GM18870 (cell line): ENCODE data around the gene AKAP9.
"Not testable (repeated sequence)": the region's sequence is repeated elsewhere in the genome, so short reads cannot be mapped to it uniquely, and the experiment has no call there.

Experiments
- ATAC-seq: cut with Tn5 transposase; IDR thresholded peaks from one replicate; pipeline ENCODE4 v1.9.1; 2021; ENCODE audit warnings: moderate library complexity; ENCODE audit not compliant: unreplicated experiment

AKAP9 gene

GRCh38 chr7:92057375-92057774 is 116.7 kb downstream of the AKAP9 start:
- ATAC-seq, result no peak

GRCh38 chr7:92058040-92058439 is 117.4 kb downstream of the AKAP9 start:
- ATAC-seq, result no peak

GRCh38 chr7:92058899-92059298 is 118.2 kb downstream of the AKAP9 start:
- no peak for ATAC-seq

- ATAC-seq, result no peak
These were observed 120.5 kb downstream of the AKAP9 start for GRCh38 chr7:92061154-92061553.

- no peak for ATAC-seq
These were observed 123.9 kb downstream of the AKAP9 start for GRCh38 chr7:92064438-92065029.

- ATAC-seq, result no peak
These were observed 130.4 kb downstream of the AKAP9 start for GRCh38 chr7:92071032-92071431.

- no peak for ATAC-seq
These were observed 131.5 kb downstream of the AKAP9 start for GRCh38 chr7:92072121-92072520.

- no peak for ATAC-seq
These were observed 132.0 kb downstream of the AKAP9 start for GRCh38 chr7:92072708-92073107.

- ATAC-seq, result peak; percentile 88
These were observed 134.9 kb downstream of the AKAP9 start for GRCh38 chr7:92075455-92076158.

- no peak for ATAC-seq
These were observed 135.8 kb downstream of the AKAP9 start for GRCh38 chr7:92076509-92076908.

GRCh38 chr7:92083922-92084321 is 143.3 kb downstream of the AKAP9 start:
- not testable (repeated sequence) for ATAC-seq

GRCh38 chr7:92088266-92088665 is 147.6 kb downstream of the AKAP9 start:
- no peak for ATAC-seq

GRCh38 chr7:92092210-92092609 is 151.5 kb downstream of the AKAP9 start:
- no peak for ATAC-seq

GRCh38 chr7:92095380-92095779 is 154.7 kb downstream of the AKAP9 start:
- ATAC-seq, result no peak

- ATAC-seq, result no peak
These were observed 159.9 kb downstream of the AKAP9 start for GRCh38 chr7:92100534-92100933.

- ATAC-seq, result not testable (repeated sequence)
These were observed 162.2 kb downstream of the AKAP9 start for GRCh38 chr7:92102862-92103261.

- no peak for ATAC-seq
These were observed 168.2 kb downstream of the AKAP9 start for GRCh38 chr7:92108821-92109220.

GRCh38 chr7:92110857-92111256 is 170.2 kb downstream of the AKAP9 start:
- no peak for ATAC-seq

- ATAC-seq, result no peak
These were observed 175.2 kb downstream of the AKAP9 start for GRCh38 chr7:92115821-92116220.

GRCh38 chr7:92116949-92117348 is 176.3 kb downstream of the AKAP9 start:
- ATAC-seq, result no peak

- no peak for ATAC-seq
These were observed 178.6 kb downstream of the AKAP9 start for GRCh38 chr7:92119213-92119759.

- no peak for ATAC-seq
These were observed 181.0 kb downstream of the AKAP9 start for GRCh38 chr7:92121681-92122080.
